Mesendoderm (in vitro differentiated cells): Measurements from ENCODE around the gene TENM4.

Experiments used
- DNase-seq: peaks from one replicate; pipeline ENCODE4 v3.0.0; 2013
- H2AK5ac ChIP-seq: 2 replicates; pipeline ENCODE4 v1.6.1; 2013; ENCODE audit warnings: low read length, inconsistent platforms
- H2BK120ac ChIP-seq: 2 replicates; pipeline ENCODE4 v1.6.1; 2013; ENCODE audit warnings: low read depth, mild to moderate bottlenecking, low read length, moderate library complexity, mixed read lengths
- H2BK15ac ChIP-seq: replicated peaks from 2 replicates; pipeline ENCODE4 v1.6.1; 2013; ENCODE audit warnings: low read depth, mild to moderate bottlenecking, moderate library complexity
- H2BK5ac ChIP-seq: 2 replicates; pipeline ENCODE4 v1.6.1; 2013; ENCODE audit warnings: low read length, inconsistent platforms
- H3K18ac ChIP-seq: 2 replicates; pipeline ENCODE4 v1.6.1; 2013; ENCODE audit warnings: mild to moderate bottlenecking, low read length, mixed read lengths
- H3K23ac ChIP-seq: one replicate; pipeline ENCODE4 v1.6.1; 2013; ENCODE audit warnings: low read length
- H3K27ac ChIP-seq: 2 replicates; pipeline ENCODE4 v1.5.1; 2013; ENCODE audit warnings: low read depth, mild to moderate bottlenecking, inconsistent platforms, low read length, moderate library complexity
- H3K27me3 ChIP-seq: 2 replicates; pipeline ENCODE4 v1.6.1; 2013; ENCODE audit warnings: low read length, control low read depth, mild to moderate bottlenecking, inconsistent platforms; ENCODE audit not compliant: insufficient read depth, poor library complexity
- H3K36me3 ChIP-seq: 2 replicates; pipeline ENCODE4 v1.6.1; 2013; ENCODE audit warnings: low read length, inconsistent platforms; ENCODE audit not compliant: control insufficient read depth, insufficient read depth
- H3K4ac ChIP-seq: one replicate; pipeline ENCODE4 v1.6.1; 2013; ENCODE audit warnings: low read depth, mild to moderate bottlenecking, low read length, moderate library complexity
- H3K4me1 ChIP-seq: 2 replicates; pipeline ENCODE4 v1.6.1; 2013; ENCODE audit warnings: low read depth, low read length, inconsistent platforms; ENCODE audit not compliant: control insufficient read depth
- H3K4me2 ChIP-seq: 2 replicates; pipeline ENCODE4 v1.6.1; 2013; ENCODE audit warnings: low read length
- H3K4me3 ChIP-seq: 2 replicates; pipeline ENCODE4 v1.5.1; 2013; ENCODE audit warnings: mild to moderate bottlenecking, low read length
- H3K56ac ChIP-seq: one replicate; pipeline ENCODE4 v1.6.1; 2013; ENCODE audit warnings: low read length
- H3K79me1 ChIP-seq: 2 replicates; pipeline ENCODE4 v1.6.1; 2013; ENCODE audit warnings: low read length, inconsistent platforms
- H3K79me2 ChIP-seq: 2 replicates; pipeline ENCODE4 v1.6.1; 2013; ENCODE audit warnings: mild to moderate bottlenecking, low read length; ENCODE audit not compliant: control insufficient read depth, insufficient read depth
- H3K9ac ChIP-seq: 2 replicates; pipeline ENCODE4 v1.6.1; 2013; ENCODE audit warnings: low read length, inconsistent platforms
- H4K5ac ChIP-seq: one replicate; pipeline ENCODE4 v1.6.1; 2013; ENCODE audit warnings: low read length
- H4K8ac ChIP-seq: one replicate; pipeline ENCODE4 v1.6.1; 2013; ENCODE audit warnings: low read depth, mild to moderate bottlenecking, control low read depth, low read length, moderate library complexity
- WGBS: extraction: QIAGEN DNeasy Blood & Tissue Kit; methylation state at CpG from one replicate; pipeline ENCODE4 v1.1.7; 2013; ENCODE audit warnings: low lambda C conversion rate, missing lambda C conversion rate; ENCODE audit not compliant: insufficient coverage; ENCODE audit errors: extremely low coverage; 5-methylcytosine and 5-hydroxymethylcytosine counted together

TENM4 gene

GRCh38 chr11:78647266-78647915 lies 793.4 kb downstream of the TENM4 start:
- Histone ChIP-seq H3K4me2 (no peak overlapping the region), H3K27ac (no peak overlapping the region), H4K5ac (no peak overlapping the region), H2AK5ac (no peak overlapping the region), H4K8ac (no peak overlapping the region), H2BK5ac (no peak overlapping the region), H3K27me3 (no peaks in the 10 kb centered on the region), H3K4ac (no peak overlapping the region), H2BK15ac (no peak overlapping the region), H3K79me2 (no peaks in the 10 kb centered on the region), H3K36me3 (no peaks in the 10 kb centered on the region), H3K4me3 (no peak overlapping the region), H2BK120ac (no peak overlapping the region), H3K4me1 (no peaks in the 10 kb centered on the region), H3K56ac (no peak overlapping the region), H3K9ac (no peak overlapping the region), H3K79me1 (no peaks in the 10 kb centered on the region), H3K23ac (no peak overlapping the region), H3K18ac (no peak overlapping the region)
- DNase-seq, result no peak
- no CpG with 5 or more reads among the region's 6 CpGs for WGBS

DNA sequence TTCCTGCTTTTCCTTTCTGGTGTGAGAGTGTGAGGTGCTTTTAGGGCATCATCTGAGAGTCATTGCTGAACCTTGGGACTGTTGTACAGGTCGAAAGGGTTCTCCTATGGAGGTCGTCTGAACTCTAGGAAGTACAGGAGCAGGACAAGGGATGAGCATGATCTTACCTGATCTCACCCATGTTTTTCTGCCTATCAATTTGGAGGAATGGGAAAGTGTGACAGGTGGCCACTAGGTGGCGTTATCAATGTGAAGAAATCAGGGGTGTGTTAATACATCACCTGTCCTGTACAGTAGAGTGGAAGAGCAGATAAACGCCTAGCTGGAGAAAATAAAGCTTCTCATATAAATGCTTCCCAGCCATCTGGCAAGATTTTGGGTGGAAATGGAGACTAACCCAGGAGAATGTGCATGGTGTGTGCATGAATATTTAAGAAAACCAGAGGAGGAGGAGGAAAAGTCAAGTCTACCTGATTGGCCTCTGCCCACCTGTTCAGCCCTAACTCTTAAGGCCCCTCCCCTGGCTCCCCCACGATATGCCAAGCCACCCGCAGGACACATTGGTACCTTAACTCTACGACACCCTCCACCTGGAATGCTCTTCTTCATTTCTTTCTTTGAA lies 794.2 kb downstream of the TENM4 start:
- Histone ChIP-seq H3K27ac (no peak overlapping the region), H2BK120ac (no peak overlapping the region), H3K4me1 (no peaks in the 10 kb centered on the region), H3K4ac (no peak overlapping the region), H3K4me2 (no peak overlapping the region), H3K79me2 (no peaks in the 10 kb centered on the region), H4K5ac (no peak overlapping the region), H3K23ac (no peak overlapping the region), H3K18ac (no peak overlapping the region), H2BK5ac (no peak overlapping the region), H2AK5ac (no peak overlapping the region), H2BK15ac (no peak overlapping the region), H3K27me3 (no peaks in the 10 kb centered on the region), H3K4me3 (no peak overlapping the region), H3K36me3 (no peaks in the 10 kb centered on the region), H3K79me1 (no peaks in the 10 kb centered on the region), H3K56ac (no peak overlapping the region), H3K9ac (no peak overlapping the region), H4K8ac (no peak overlapping the region)
- peak; percentile 71 for DNase-seq
- no CpG with 5 or more reads among the region's 7 CpGs for WGBS

- Histone ChIP-seq H3K18ac (no peak overlapping the region), H3K79me2 (no peaks in the 10 kb centered on the region), H3K4me3 (no peak overlapping the region), H2BK5ac (no peak overlapping the region), H3K4me2 (no peak overlapping the region), H2BK120ac (no peak overlapping the region), H3K56ac (no peak overlapping the region), H4K5ac (no peak overlapping the region), H3K79me1 (no peaks in the 10 kb centered on the region), H3K23ac (no peak overlapping the region), H2AK5ac (no peak overlapping the region), H3K4me1 (no peaks in the 10 kb centered on the region), H3K4ac (no peak overlapping the region), H3K27me3 (no peaks in the 10 kb centered on the region), H3K36me3 (no peaks in the 10 kb centered on the region), H3K9ac (no peak overlapping the region), H2BK15ac (no peak overlapping the region), H4K8ac (no peak overlapping the region), H3K27ac (no peak overlapping the region)
- peak; percentile 81 for DNase-seq
- no CpG with 5 or more reads among the region's 5 CpGs for WGBS
Measured at GRCh38 chr11:78645226-78646202, 795.3 kb downstream of the TENM4 start.

DNA sequence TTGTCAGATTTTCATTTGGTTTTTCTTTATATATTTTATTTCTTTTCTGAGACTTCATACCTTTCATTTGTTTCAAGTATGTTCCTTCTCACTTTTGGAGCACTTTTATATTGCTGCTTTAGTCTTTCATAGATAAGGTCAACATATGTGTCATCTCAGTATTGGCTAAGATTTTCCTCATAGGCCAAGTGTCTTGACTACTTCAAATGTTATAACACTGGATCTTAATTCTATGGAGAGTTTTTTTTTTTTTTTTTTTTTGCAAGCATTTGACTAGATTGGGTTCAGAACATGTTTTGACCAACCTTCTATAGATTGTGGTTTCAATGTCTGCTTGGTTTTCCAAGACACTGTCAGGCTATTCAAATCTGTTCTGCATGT lies 797.2 kb downstream of the TENM4 start:
- H3K23ac ChIP-seq, result no peak overlapping the region
- no peaks in the 10 kb centered on the region for H3K36me3 ChIP-seq
- no peak overlapping the region for H3K4me3 ChIP-seq
- H2BK15ac ChIP-seq, result no peak overlapping the region
- H3K27me3 ChIP-seq, result no peaks in the 10 kb centered on the region
- no peak overlapping the region for H3K56ac ChIP-seq
- H3K9ac ChIP-seq, result no peak overlapping the region
- H3K4ac ChIP-seq, result no peak overlapping the region
- no peak overlapping the region for H2AK5ac ChIP-seq
- no peak overlapping the region for H3K4me2 ChIP-seq
- no peaks in the 10 kb centered on the region for H3K79me1 ChIP-seq
- H3K79me2 ChIP-seq, result no peaks in the 10 kb centered on the region
- DNase-seq, result no peak
- no peaks in the 10 kb centered on the region for H3K4me1 ChIP-seq
- no peak overlapping the region for H3K18ac ChIP-seq
- no peak overlapping the region for H4K5ac ChIP-seq
- H4K8ac ChIP-seq, result no peak overlapping the region
- no peak overlapping the region for H2BK5ac ChIP-seq
- no peak overlapping the region for H3K27ac ChIP-seq
- H2BK120ac ChIP-seq, result no peak overlapping the region

GRCh38 chr11:78642979-78643675 lies 797.7 kb downstream of the TENM4 start:
- H3K4me1 ChIP-seq, result no peaks in the 10 kb centered on the region
- no peak overlapping the region for H4K8ac ChIP-seq
- no peak overlapping the region for H3K27ac ChIP-seq
- no peak overlapping the region for H3K9ac ChIP-seq
- H3K23ac ChIP-seq, result no peak overlapping the region
- no peak overlapping the region for H3K4ac ChIP-seq
- DNase-seq, result no peak
- H3K56ac ChIP-seq, result no peak overlapping the region
- H3K36me3 ChIP-seq, result no peaks in the 10 kb centered on the region
- no peak overlapping the region for H2BK15ac ChIP-seq
- no peaks in the 10 kb centered on the region for H3K27me3 ChIP-seq
- WGBS, result no CpG with 5 or more reads among the region's 5 CpGs
- H3K18ac ChIP-seq, result no peak overlapping the region
- H3K79me2 ChIP-seq, result no peaks in the 10 kb centered on the region
- H3K4me3 ChIP-seq, result no peak overlapping the region
- H3K4me2 ChIP-seq, result no peak overlapping the region
- no peak overlapping the region for H2AK5ac ChIP-seq
- no peaks in the 10 kb centered on the region for H3K79me1 ChIP-seq
- no peak overlapping the region for H2BK5ac ChIP-seq
- H4K5ac ChIP-seq, result no peak overlapping the region
- H2BK120ac ChIP-seq, result no peak overlapping the region
